T-helper 1 cell (primary cell): ENCODE measurements around the gene SPPL3.
"Not testable (repeated sequence)": the region's sequence is repeated elsewhere in the genome, so short reads cannot be mapped to it uniquely, and the experiment has no call there.

Experiments used
- DNase-seq, 5 donors: peaks; one replicate each; pipeline ENCODE4 v3.0.0-alpha.2; 2012 to 2020

SPPL3 gene

DNA sequence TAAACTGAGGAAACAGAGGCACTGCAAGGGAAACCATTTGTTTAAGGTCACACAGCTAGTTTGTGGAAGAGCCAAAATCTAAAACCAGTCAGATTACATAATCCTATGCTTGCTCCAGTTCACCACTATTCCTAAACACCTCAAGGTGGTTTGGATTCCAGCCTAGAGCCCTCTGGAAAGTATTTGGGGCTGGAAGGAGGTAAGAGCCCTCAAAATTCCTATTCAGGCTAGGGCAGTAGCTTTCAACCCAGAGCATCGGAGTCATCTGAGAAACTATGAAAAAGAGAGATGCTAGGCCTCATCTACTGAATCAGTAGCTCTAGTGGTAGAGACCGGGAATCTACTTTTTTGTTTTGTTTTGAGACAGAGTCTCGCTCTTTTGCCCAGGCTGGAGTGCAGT lies 16.0 kb upstream of the SPPL3 start:
- DNase-seq = no peak

DNA sequence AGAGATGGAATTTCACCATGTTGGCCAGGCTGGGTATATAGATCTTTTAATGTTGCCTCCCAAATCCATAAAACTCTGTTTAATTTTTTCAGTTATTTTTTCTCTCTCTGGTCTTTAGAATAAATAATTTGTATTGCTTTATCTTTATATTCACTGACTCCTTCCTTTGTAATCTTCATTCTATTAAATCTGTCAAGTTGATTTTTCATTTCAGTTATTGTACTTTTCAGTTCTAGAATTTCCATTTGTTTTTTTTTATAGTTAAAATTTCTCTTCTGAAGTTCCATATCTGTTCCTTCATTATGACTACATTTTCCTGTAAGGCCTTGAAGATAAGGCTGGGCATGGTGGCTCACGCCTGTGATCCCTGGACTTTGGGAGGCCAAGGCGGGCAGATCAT lies 13.6 kb upstream of the SPPL3 start:
- DNase-seq = no peak

DNA sequence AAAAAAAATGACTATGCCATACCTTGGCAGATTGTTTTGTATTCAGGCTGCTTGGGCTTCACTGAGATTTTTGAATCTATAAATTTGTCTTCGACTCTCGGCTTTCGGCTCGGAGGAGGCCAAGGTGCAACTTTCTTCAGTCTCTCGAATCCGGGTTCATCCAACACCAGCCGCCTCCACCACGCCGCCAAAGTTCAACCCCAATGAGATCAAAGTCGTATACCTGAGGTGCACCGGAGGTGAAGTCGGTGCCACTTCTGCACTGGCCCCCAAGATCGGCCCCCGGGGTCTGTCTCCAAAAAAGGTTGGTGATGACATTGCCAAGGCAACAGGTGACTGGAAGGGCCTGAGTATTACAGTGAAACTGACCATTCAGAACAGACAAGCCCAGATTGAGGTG lies 12.4 kb upstream of the SPPL3 start:
- DNase-seq = no peak

DNA sequence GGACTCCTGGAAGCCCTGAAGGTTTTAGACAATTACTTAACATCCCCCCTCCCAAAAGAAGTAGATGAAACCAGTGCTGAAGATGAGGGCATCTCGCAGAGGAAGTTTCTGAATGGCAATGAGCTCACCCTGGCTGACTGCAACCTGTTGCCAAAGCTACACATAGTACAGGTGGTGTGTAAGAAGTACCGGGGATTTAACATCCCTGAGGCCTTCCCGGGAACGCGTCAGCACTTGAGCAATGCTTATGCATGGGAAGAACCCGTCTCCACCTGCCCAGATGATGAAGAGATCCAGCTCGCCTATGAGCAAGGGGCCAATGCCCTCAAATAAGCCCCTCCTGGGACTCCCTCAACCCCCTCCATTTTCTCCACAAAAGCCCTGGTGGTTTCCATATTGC lies 10.6 kb upstream of the SPPL3 start:
- DNase-seq = no peak

GRCh38 chr12:120909633-120910298 lies 5.6 kb upstream of the SPPL3 start:
- DNase-seq = no peak

DNA sequence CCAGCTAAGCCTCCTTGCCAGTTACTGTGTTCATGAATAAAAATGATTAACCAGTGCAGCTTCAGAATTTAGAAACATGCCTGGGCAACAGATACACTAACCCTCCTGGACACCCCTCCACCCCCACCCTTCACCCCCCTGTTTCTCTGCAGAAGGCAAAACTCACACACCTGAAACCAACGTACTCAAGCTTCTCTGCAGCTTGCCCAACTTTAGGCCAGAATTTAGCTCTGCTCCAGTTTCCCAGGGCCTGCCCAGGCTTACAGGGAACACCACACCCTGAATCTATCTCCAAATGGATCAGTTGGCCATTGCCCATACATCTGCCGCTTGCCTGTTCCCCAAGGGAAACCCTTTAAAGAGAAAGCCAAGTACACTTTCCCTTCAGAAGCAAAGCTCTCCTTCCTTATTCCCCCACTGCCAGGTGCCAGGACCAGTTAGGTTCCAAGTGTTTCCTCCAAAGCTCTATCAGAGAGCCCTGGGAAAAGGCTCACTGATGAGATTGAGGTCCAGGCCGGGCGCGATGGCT lies 1.8 kb upstream of the SPPL3 start:
- no peak for DNase-seq

GRCh38 chr12:120903412-120904196 lies 554 bp downstream of the SPPL3 start:
- peak; percentile 54 to 74 (median 70) for DNase-seq

DNA sequence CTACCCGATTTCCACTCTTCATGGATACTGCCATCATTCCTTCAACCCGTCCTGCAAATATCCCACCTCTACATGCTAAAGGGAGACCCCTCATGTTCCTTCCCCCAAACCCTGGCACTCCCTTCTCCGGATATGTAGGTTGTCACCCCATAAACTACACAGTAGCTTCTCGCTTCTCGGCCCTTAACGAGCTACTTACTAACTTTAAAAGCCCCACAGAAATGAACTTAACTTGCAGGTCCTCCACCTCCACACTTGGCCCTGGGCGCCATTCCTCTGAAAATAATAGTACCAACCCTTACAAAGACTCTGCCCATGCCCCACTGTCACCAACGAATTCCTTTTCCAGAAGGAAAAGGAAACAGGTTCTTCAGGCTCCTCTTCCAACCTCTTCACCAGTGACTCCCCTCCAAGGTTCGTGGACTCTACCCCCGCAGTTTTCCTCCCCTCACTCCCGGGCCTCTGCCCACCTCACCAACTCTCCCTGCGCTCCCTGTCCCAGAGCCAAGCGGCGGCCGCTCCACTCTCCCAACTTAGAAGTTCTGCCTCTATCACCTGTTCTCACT lies 1.2 kb downstream of the SPPL3 start:
- DNase-seq = no peak

DNA sequence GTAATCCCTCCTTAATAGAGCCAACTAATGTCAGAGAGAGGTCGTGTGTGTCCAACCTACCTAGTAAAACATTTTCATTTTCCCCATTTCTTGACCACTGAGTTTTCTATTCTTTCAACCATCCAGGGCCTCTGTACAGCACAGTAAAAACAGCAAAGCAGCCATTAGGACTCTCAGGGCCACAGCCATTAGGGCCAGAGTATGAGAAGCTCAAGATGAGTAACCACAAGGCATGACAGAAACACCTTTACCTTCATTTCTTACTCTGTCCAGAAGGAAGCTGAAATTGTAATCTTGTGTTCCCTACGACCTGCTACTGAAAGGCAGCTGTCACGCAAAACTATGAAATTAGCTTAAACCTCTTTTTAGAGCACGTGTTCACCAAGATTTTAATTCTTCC lies 2.3 kb downstream of the SPPL3 start:
- DNase-seq = no peak

- DNase-seq = not testable (repeated sequence)
These were observed 3.1 kb downstream of the SPPL3 start for GRCh38 chr12:120901101-120901500.

- DNase-seq = no peak
These were observed 8.6 kb downstream of the SPPL3 start for GRCh38 chr12:120895532-120895931.

- DNase-seq = no peak
These were observed 11.9 kb downstream of the SPPL3 start for GRCh38 chr12:120892265-120892664.

DNA sequence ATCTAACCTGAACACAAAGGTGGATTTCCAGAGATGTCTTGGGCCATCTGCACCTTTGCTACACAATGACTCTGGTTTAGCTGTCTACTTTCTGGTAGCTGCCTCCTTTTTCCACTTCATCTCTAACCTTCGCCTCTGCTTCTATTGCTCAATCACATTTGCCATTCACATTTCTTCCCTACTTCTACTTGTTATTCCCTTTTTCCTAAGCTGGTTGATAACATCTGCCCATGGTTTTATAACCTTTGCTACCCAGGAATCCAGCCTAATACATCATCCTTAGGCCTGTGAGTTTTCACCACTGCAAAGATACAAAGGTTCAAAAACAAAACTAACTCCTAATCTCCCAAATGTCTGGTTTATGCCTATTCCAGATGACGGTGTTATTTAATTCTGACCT lies 13.2 kb downstream of the SPPL3 start:
- no peak for DNase-seq

DNA sequence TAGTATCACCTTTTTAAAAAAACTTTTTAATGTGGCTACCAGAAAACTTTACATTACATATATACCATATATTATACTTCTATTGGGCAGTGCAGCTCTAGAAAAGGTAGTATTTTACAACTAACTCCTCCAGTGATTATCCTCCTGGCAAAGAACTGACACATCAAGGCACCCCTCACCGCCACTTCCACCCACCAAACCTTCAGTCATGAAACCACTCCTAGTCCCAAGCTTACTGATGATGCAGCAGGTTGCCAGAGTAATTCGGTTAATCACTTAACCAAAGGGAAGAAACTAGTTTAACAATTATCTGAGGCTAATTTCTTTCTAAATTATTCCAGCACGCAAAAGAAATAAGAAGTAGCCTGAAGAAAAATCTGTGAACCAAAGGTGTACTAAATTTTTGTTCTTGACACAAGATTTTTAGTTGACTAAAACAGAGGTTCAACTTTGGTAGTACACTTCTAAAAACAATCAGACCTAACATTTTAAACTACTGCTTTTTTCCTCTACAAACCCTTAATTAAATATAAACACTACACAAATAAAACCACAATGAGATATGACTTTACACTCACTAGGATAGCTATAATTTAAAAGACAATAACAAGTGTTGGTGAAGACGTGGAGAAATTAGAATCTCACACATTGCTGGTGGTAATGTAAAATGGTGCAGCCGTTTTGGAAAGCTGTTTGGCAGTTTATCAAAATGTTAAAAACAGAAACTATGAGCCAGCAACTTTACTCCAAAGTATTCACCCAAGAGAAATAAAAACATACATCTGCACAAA lies 16.7 kb downstream of the SPPL3 start:
- no peak for DNase-seq

GRCh38 chr12:120886199-120887018 lies 17.7 kb downstream of the SPPL3 start:
- DNase-seq = peak in 1 of 5 donors; percentile 14

DNA sequence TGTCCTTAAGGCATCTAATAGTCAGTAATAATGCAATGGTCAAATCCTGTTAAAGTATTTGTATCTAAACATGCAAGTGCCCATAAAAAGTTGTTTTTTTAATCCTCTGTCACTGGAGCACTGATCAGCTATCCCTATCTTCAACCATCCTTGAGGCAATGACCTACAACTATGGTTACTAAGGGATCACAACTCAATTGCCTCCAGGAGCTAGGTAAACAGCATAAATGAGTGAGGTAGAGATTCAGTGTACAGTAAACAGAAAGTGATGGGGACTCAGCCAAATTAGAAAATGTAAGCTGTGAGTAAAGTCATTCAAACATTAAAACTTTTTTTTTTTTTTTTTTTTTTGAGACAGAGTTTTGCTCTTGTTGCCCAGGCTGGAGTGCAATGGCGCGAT lies 18.6 kb downstream of the SPPL3 start:
- no peak for DNase-seq

- no peak for DNase-seq
These were observed 19.5 kb downstream of the SPPL3 start for GRCh38 chr12:120884644-120885043.

DNA sequence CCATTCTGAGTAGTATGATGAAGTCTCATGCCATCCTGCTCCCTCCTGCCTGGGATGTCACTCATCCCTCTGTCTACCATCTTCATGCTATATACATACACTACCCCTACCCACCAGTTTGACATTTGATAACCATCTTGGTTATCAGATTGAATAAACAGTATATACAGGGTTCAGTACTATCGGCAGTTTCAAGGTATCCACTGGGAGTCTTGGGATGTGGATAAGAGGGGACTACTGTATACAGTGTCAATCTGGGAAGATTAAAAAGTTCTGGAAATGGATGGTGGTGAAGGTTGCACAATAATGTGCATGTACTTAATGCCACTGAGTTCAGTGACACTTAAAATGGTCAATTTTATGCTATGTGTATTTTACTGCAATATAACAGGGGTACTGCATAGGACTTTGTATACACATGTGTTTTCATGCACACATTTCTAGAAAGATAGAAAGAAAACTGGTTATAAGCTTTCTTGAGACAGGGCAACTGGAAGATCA lies 22.1 kb downstream of the SPPL3 start:
- DNase-seq = no peak

DNA sequence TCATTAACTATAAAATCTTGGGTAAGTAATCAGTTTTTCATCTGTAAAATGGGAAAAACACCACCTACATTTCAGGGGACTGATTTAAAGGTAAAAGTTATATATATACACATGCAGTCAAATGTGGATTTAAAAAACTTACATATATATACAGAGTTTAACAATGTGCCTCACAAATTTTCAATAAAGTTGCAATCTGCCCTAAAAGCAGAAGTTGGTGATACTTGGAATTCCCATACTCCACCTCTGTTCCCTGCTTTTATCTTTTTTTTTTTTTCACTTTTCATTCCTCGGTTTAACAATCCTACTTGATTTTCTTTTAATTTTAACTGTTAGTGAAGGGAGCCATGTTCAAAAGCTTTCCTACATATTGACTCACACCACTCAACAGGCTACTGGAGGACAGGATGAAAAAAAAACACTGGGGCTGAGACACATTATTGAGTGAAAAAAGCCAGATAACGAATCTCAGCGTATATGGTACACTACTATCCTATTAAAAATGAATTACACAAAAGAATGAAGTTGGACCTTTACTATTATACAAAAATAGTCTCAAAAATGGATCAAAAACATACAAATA lies 24.3 kb downstream of the SPPL3 start:
- no peak for DNase-seq

DNA sequence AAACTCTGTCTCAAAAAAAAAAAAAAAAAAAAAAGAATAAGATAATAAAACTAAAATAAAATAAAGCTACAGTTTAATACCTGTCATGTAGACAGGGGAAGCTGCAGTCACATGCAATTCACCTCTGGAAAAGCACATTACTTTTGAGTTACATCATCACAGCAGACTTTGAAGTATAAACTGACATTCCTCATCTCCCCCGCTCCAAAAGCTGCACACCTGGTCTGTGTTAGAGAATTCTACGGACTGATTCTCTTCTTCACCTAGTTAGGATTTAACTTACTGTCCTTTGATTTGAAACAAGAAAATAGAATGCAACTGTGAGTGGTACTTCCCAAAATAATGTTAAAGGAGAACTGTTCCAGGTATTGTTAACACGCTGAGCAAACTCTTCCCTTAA lies 25.1 kb downstream of the SPPL3 start:
- DNase-seq = no peak

DNA sequence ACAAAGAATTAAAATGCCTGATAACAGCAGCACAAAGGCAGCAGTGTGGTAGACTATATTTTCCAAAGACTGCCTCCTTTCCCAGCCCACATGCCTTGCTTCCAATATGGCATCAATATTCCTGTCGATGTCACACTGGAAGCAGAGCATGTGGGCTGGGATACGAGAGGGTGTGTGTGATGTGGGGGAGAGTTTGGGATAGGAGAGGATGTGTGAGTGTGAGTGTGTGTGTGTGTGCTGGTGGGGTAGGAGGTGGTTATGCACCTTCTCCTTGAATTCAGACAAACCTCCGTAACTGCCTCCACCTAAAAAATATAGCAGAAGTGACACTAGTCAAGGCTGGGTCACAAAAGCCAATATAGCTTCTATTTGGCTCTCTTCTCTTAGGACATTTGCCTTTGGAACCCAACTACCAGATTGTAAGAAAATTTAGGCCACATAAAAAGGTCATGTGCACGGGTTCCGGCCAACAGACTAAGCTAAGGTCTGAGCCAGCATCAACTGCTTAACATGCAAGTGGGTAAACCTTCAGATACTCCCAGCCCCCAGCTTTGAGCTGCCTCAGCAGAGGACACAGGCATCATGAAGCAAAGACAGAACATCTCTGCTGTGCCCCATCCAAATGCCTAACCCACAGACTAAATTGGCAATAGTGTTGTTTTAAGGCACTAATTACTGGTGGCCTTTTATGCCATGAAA lies 29.5 kb downstream of the SPPL3 start:
- no peak for DNase-seq
